Keratinocyte (primary cell): ENCODE data around the gene NDUFS2.

Experiments used
- CTCF ChIP-seq, 3 experiments: IDR thresholded peaks in 1 of 3; conservative IDR thresholded peaks in 1 of 3; optimal IDR thresholded peaks in 1 of 3; 2 replicates in 2 of 3; 3 replicates in 1 of 3; pipeline versions ENCODE3 to v1.5.1; 2011; ENCODE audit warnings: low read length in 3 of 3, mild to moderate bottlenecking in 3 of 3, moderate library complexity in 2 of 3, control low read depth in 1 of 3, inconsistent platforms in 1 of 3; ENCODE audit not compliant: insufficient read depth in 2 of 3; ENCODE audit errors: extremely low read depth in 1 of 3
- EZH2 ChIP-seq: IDR thresholded peaks from one replicate; pipeline ENCODE4 v1.6.1; 2012; ENCODE audit warnings: inconsistent platforms, mild to moderate bottlenecking, low read length, moderate library complexity

- no peak for TF ChIP-seq CTCF (optimal IDR thresholded peaks at IDR 0.05 in 1 of 3, IDR thresholded peaks at IDR 0.05 in 1 of 3, conservative IDR thresholded peaks at IDR 0.05 in 1 of 3; ENCODE audit: extremely low read depth in 1 of 3, insufficient read depth in 2 of 3, low read length in 3 of 3)
- no peak for TF ChIP-seq EZH2
Observed at GRCh38 chr1:161206411-161207140, 4.4 kb downstream of the NDUFS2 start.
